WTC11 (cell line): ENCODE data around the gene PDLIM5.

Experiments used
- ATF3 ChIP-seq: sonication (generic); formaldehyde crosslinking; conservative IDR thresholded peaks from 2 replicates; pipeline ENCODE4 v1.8.1; 2022; ENCODE audit warnings: mild to moderate bottlenecking, missing genetic modification reagents
- CTCF ChIP-seq: fragments of 200-600 bp; IDR thresholded peaks from 2 replicates; pipeline ENCODE4 v1.8.0; 2022; ENCODE audit warnings: antibody characterized with exemption
- EMX1 ChIP-seq: fragments of 250-450 bp; sonication (Bioruptor Pico); IDR thresholded peaks from 2 replicates; pipeline ENCODE4 v1.8.0; 2021; ENCODE audit warnings: mild to moderate bottlenecking
- ESRRA ChIP-seq: sonication (generic); formaldehyde crosslinking; IDR thresholded peaks from 2 replicates; pipeline ENCODE4 v1.8.1; 2022; ENCODE audit warnings: mild to moderate bottlenecking, missing genetic modification reagents, borderline replicate concordance
- HMGA2 ChIP-seq: fragments of 250-450 bp; sonication (Bioruptor Pico); IDR thresholded peaks from 2 replicates; pipeline ENCODE4 v1.4.0; 2021; ENCODE audit warnings: mild to moderate bottlenecking, moderate library complexity
- HMGXB4 ChIP-seq: sonication (generic); formaldehyde crosslinking; IDR thresholded peaks from 2 replicates; pipeline ENCODE4 v1.8.1; 2023; ENCODE audit warnings: mild to moderate bottlenecking, moderate library complexity, missing genetic modification reagents
- JUN ChIP-seq: sonication (generic); formaldehyde crosslinking; IDR thresholded peaks from 2 replicates; pipeline ENCODE4 v1.8.0; 2023; ENCODE audit warnings: mild to moderate bottlenecking, missing genetic modification reagents
- NFATC4 ChIP-seq: fragments of 250-450 bp; sonication (Bioruptor Pico); IDR thresholded peaks from 2 replicates; pipeline ENCODE4 v1.9.0; 2021; ENCODE audit warnings: mild to moderate bottlenecking
- PREB ChIP-seq: sonication (generic); formaldehyde crosslinking; IDR thresholded peaks from 2 replicates; pipeline ENCODE4 v1.8.1; 2022; ENCODE audit warnings: mild to moderate bottlenecking, missing genetic modification reagents, moderate library complexity, borderline replicate concordance
- TP53 ChIP-seq: sonication (generic); formaldehyde crosslinking; IDR thresholded peaks from 2 replicates; pipeline ENCODE4 v1.8.1; 2023; ENCODE audit warnings: mild to moderate bottlenecking, missing genetic modification reagents
- USF2 ChIP-seq: sonication (generic); formaldehyde crosslinking; IDR thresholded peaks from 2 replicates; pipeline ENCODE4 v1.8.1; 2023; ENCODE audit warnings: mild to moderate bottlenecking, missing genetic modification reagents, moderate library complexity
- ZBTB43 ChIP-seq: sonication (generic); formaldehyde crosslinking; IDR thresholded peaks from 2 replicates; pipeline ENCODE4 v1.8.1; 2023; ENCODE audit warnings: mild to moderate bottlenecking, missing genetic modification reagents
- ZNF396 ChIP-seq: fragments of 250-450 bp; sonication (Bioruptor Pico); IDR thresholded peaks from 2 replicates; pipeline ENCODE4 v1.8.0; 2021; ENCODE audit warnings: mild to moderate bottlenecking, moderate library complexity, borderline replicate concordance

GRCh38 chr4:94673961-94674360 lies 222.2 kb downstream of the PDLIM5 start:
- TF ChIP-seq JUN (CRISPR knock-in tag) = no peak
- TF ChIP-seq USF2 (CRISPR knock-in tag) = no peak
- TF ChIP-seq CTCF = no peak
- TF ChIP-seq ATF3 = no peak
- TF ChIP-seq ZBTB43 (CRISPR knock-in tag) = no peak
- TF ChIP-seq TP53 (CRISPR knock-in tag) = no peak
- no peak for TF ChIP-seq ESRRA (CRISPR knock-in tag)
- no peak for TF ChIP-seq EMX1 (CRISPR knock-in tag)
- no peak for TF ChIP-seq ZNF396 (CRISPR knock-in tag)
- no peak for TF ChIP-seq HMGA2
- TF ChIP-seq NFATC4 (CRISPR knock-in tag) = no peak
- TF ChIP-seq HMGXB4 (CRISPR knock-in tag) = no peak
- TF ChIP-seq PREB (CRISPR knock-in tag) = no peak
